ENCODE results near the gene CFAP97D2.
"Not testable (repeated sequence)": the region's sequence is repeated elsewhere in the genome, so short reads cannot be mapped to it uniquely, and the experiment has no call there.

CFAP97D2 gene

DNA sequence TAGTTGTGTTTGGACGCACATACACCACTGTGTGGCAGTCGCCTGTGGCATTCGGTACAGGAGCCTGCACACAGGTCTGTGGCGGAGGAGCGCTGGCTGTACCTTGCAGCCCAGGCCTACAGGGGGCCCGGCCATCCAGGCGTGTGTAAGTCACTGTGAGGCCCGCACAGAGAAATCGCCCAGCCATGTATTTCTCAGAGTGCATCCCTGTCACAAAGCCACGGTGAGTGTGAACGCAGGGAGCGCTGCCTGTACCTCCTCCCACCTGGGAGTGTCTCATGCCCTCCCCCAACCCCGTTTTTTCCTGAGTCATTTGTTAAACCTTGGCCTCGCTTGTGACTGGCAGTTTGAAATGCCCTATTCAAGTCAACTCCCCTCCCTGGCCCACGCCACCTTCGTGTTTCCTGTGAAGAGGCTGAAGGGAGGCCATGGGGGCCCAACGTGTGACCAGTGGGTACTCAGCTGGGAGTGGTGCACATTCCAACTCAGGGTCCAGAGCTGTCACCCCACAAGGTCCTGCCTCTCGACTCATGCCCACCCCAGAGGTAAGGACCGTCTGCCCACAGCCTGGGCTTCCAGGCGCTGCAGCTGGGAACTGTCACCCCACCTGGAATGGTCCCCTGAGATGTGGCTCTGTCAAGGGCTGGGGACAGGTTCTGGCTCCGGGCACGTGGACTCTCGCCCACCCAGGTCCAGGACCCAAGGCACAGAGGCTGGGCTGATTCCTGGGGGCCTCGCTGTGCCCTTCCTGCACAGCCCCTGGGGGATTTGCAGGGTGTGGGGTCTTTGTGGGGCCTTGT is 35.1 kb upstream of the CFAP97D2 start:
- DNase-seq (ENCODE audit: low read depth in 2 of 2) = no peak

DNA sequence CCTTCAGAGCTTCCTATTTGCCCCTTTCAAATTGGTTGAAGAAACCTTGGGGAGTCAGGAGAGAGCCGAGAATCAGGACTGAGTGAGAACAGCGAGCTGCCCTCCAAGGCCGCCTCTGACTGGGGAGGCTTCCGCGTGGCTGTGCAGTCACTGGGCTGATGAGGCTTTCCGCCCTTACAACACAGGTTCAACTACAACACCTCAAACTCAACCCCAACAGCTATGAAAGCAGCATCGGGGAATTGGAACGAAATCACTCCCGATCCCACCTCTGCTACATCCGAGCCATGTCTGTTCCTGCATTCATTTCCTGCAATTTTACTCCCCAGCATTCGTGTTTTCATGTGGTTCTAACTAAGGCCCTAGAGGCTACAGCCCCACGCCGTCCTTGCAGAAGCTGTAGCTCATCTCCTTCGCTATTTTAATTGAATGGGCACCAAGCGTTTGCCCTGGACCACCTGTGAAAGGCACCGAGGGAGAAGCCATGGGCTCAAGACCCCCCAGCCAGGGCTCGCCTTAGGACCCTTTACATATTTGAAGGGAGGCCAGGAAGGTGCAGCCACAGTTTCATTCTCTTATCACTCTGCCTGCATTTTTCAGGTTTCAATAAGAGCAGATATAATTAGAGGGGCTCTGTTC is 34.3 kb upstream of the CFAP97D2 start:
- no peak for DNase-seq (ENCODE audit: low read depth in 2 of 2)

DNA sequence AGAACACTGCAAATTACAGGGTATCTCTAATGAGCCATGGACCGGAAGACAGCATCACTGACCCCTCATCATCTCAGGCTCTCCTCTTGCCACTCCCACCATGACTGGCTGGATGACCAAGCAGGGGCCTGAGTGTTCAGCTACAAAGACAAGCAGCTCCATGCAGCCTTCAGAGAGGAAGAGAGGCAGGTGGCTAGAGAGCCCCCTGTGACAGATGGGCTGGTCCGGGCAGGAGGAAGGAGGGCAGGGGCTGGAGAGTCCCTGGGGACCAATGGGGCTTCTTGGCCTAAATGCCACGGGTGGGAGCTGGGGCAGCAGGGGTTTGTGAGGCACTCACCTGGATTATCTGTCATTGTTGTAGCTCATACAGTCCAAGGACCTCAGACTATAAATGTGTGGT is 33.8 kb upstream of the CFAP97D2 start:
- DNase-seq (ENCODE audit: low read depth in 2 of 2) = no peak

DNA sequence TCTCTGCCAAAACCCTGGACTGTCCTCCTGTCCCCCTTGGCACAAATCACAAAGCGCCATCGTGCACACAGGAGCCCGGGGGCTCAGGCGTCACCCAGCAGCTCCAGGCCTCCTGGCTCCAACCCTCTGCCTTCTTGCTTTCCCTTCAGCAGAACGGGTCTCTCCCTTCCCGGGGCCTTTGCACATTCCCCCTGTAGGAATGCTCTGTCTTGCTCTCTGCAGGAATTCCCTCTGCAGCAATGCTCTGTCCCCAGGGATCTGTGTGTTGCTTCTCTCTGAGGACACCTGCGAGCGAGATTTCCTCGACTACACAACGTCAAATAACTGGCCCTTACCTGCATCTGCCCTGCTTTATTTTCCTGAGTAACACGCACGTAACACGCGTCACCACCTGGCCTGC is 33.3 kb upstream of the CFAP97D2 start:
- no peak for DNase-seq (ENCODE audit: low read depth in 2 of 2)

DNA sequence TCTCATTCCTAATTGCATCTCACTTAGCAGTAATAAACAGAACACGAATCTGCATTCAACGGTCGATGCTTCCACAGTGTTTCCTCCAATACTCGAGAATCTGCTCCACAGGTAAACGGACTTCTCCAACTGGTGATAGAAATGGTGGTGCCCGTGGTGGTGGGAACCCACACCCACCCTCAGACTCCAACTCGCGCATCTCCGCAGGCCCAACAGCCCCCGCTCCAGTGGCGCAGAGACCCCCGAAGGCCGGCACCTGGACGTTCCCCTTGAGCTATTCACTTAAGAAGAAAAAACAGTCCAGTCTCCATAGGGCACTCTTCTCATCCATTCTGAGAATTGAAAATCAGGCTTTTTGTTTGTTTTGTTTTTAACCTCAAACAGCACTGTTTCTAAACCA is 32.9 kb upstream of the CFAP97D2 start:
- DNase-seq (ENCODE audit: low read depth in 2 of 2) = no peak

DNA sequence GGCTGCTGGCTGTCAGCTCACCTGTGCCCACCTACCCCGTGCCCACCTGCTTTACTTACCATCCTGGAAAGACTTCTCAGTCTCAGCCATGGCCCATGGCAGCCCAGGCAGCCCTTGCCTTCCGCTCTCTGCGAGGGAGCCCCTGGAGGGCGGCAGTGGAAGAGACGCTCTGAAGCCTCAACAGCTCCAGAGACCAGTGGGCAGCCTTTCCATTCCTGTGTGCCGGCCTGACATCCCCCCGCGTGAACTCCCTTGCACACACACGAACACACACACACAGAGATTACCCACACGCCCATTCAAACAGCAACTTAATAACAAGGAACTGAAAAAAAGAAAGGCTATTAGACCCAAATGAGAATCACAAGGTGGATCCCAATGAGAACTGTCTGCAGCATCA is 32.4 kb upstream of the CFAP97D2 start:
- DNase-seq (ENCODE audit: low read depth in 2 of 2) = no peak

DNA sequence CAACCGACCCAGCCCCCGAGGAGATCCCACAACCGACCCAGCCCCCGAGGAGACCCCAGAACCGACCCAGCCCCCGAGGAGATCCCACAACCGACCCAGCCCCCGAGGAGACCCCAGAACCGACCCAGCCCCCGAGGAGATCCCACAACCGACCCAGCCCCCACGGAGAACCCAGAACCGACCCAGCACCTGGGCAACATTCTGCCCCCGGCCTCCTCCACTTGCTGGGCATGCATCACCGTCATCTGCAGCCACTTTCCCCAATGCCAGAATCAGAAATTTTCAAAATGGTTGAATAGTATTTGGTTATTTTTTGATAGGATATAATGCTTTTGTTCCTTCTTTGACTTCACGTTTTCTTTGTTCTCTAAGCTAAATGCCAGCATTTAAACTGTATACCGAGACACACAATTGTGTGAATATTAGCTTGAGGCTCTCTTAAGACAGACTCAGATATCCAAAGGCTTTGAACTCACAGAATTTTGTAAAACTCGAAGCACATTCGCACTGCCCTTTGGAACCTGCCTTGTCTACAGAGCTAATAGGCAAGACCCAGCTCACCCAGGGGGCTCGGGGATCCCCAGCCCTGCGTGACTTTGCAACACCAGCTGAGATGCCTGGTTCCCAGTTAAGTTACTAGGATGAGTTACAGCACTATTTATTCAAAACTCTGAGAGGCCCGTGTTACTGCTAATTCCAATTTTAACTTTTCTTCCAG is 31.1 kb upstream of the CFAP97D2 start:
- no peak for DNase-seq (ENCODE audit: low read depth in 2 of 2)

DNA sequence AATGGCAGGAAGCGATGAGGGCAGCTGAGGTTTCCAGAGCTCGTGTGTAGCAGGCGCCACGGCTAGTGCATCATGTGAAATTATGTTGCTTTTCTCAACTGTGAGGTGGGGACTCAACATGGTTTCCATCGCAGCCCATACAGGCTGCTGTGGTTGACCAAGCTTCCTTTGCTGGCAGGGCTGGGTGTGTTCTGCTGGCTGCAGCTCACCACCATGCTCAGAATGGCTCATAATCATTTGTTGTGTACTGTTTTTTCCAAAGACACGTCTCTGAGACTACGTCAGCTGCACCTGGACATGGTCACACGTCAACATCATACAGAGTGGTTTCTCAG is 30.6 kb upstream of the CFAP97D2 start:
- DNase-seq (ENCODE audit: low read depth in 2 of 2) = peak in 1 of 2 donors; percentile 56

DNA sequence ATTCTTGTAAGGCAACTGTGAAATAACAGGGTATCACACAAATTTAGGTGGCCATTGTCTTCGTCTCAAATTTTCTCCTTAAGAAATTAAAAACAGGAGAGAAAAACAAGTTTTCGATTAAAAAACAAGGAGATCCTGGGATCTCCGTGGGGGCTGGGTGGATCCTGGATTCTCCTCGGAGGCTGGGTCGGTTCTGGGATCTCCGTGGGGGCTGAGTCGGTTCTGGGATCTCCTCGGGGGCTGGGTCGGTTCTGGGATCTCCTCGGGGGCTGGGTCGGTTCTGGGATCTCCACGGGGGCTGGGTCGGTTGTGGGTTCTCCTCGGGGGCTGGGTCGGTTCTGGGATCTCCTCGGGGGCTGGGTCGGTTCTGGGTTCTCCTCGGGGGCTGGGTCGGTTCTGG is 30.2 kb upstream of the CFAP97D2 start:
- DNase-seq (ENCODE audit: low read depth in 2 of 2) = not testable (repeated sequence)

DNA sequence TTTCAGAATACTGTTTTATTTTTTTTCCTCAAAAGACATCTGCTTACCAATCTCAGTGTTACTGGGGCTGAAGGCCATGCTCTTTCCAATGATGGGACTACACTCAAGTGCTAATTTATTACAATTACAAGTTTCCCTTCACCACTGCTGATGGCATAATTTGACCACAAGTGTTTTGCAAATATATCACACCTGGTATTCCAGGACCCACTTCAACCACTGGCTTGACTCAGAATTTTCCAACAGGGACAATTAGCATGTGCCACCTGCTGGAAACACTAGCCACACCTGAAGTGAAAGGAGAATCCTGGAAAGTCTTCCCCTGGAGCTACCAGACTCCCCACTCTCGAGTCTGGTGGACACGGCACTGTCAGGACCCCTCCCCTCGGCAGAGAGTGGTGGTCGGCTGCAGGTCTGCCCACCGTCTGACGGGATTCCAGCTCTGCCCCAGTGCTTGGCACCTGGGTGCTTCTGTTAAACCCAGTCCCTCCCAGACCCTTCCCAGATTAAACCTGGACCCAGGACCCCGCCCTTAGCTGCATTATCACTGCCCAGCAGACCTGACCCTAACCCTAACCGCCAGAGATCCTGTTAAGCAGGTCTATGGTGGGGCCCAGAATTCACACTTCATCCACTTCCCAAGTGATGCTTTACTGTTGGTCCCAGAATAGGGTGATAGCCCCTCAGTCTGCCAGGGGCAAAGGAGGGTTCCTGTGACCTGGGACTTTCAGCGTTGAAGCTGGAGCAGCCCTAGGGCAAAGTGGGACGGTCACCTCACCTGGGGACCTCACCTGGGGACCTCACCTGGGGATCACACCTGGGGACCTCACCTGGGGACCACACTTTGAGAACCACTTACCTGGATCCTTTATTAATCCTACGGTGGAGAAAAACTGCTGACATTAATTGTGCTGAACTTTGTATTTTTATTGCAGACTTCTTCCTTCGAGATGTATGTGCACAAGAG is 29.0 kb upstream of the CFAP97D2 start:
- no peak for DNase-seq (ENCODE audit: low read depth in 2 of 2)

DNA sequence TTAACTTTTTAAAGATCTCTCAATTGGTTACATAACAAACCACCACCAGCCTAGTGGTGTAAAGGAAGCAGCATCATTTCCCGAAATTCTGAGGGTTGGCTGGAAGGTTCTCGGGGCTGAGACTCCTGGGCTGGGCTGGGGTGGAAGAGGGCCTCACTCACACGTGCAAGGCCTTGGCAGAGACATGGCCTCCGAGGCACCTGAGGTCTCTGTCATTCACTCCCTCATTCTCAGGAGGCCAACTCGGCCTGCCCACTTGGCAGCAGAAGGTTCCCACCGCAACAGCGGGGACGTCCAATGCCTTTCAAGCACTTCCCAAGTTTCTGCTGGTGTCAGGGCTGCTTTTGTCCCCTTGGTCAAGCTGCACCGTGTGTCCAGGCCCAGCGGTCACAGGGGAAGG is 28.0 kb upstream of the CFAP97D2 start:
- DNase-seq (ENCODE audit: low read depth in 2 of 2) = no peak

DNA sequence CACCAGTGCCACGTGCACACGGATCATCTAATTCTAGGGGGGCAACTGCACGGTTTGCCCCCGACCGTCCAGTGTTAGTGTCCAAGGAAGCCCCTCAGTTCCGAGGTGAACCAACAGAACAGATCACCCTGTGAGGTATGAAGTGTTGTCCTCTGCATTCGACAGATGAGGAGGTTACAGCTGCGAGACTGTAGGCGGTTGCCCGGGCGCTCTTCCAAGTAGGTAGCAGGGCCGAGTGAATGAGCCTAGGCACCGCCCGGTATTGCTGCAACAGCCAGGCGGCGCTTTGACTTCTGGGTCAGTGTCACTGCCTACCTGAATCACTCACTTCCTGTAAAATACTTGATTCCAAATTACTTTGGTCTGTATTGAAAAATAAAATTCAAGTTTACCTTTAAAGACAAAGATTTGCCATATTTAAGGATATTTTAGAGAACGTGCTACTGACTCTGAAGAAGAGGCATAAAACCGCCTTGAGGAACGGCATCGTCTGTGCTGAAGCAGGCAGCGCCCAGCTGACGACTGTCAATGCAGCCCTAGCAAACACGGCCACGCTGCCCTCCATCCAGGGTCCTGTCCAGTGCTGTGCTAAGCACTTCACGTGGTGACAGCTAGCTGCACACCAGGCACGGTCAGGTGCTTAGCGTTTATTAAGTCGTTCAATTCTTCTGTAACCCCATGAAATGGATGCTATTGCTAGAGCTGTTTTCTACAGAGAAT is 27.3 kb upstream of the CFAP97D2 start:
- DNase-seq (ENCODE audit: low read depth in 2 of 2) = peak in 1 of 2 donors; percentile 43

DNA sequence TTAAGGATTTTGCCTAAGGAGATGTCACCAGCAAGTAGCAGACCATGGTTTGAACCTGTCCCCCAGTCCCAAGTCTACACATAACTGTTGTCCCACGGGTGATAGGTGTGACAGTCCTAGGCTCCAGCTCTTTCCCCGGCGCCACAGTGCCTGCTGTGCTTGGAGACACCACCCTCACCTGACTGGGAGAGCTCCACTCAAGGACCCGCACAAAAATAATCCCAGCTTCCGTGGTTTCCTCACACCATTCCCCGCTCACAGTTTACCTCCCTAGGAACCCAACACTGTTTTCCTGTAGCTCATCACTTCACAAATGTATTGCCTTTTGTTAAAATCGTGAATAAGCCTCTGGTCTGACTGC is 26.8 kb upstream of the CFAP97D2 start:
- no peak for DNase-seq (ENCODE audit: low read depth in 2 of 2)

DNA sequence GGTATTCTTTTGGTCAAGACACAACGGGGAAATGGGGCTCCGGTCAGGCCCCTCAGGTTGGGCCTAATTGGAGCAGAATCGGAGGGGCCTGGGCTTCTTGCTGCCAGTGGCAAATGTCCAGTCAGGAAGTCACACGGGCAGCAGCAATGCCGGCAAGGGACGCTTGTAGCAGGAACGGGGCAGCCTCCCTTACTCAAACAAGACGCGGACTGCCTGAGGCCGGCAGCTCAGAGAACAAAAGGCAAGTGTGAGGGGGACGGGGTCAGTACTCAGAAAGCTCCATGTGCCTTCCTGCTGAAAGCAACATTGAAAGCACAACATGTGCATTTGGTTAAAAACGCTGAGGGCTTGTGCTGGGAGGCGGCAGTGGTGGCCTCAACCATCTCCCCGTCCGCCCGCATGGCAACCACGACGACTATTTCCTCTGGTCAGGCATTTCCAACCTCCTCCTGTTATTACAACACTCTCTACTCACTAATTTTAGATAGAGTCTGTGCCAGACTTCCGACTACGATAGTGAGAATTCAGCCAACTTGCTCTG is 26.2 kb upstream of the CFAP97D2 start:
- no peak for DNase-seq (ENCODE audit: low read depth in 2 of 2)

DNA sequence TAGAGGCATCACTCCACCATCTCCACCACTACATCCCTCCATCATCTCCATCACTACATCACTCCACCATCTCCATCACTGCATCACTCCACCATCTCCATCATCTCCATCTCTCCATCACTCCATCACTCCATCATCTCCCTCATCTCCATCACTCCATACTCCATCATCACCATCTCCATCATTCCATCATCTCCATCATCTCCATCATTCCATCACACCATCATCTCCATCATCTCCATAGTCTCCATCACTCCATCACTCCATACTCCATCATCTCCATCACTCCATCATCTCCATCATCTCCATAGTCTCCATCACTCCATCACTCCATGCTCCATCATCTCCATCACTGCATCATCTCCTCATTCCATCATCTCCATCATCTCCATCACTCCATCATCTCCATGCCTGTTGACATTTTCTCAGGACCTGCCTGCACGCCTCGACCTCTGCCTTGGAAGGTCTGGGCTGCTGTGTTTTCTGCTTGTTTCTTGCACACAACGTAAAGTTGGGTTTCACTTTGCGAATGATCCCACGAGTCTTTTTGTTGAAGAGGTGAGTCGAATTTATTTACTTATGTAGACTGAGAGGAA is 25.5 kb upstream of the CFAP97D2 start:
- no peak for DNase-seq (ENCODE audit: low read depth in 2 of 2)

DNA sequence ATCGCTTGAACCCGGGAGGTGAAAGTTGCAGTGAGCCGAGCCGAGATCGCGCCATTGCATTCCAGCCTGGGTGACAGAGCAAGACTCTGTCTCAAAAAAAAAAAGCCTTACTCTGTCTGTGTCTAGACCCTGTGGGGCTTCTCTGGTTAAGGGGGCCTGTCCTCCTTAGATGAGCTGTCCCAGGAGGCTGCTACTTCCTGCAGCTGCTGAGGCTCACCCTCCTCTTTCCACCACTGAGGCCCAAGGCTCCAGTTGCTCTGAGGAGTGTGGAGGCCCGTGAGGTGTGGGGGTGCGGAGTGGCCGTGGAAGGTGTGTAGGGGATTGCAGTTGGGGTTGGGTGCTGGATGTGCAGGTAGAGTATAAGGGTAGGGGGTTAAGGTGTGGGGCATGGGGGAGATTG is 24.6 kb upstream of the CFAP97D2 start:
- DNase-seq (ENCODE audit: low read depth in 2 of 2) = no peak

DNA sequence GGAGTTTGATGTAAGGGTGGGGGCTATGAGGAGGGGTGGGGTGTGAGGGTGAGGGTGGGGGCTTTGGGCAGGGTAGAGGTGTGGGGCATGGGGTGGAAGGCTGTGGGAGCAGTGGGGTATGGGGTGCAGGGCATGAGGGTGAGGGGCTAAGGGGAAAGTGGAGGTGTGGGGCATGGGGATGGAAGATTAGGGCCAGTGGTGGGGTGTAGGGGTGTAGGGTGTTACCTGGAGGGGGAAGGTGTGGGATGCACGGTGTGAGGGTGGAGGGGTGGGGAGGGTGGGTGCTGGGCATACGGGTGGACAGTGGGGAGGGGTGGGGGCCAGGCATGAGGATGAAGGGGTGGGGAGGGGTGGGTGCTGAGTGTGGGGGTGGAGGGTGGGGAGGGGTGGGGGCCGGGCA is 23.7 kb upstream of the CFAP97D2 start:
- DNase-seq (ENCODE audit: low read depth in 2 of 2) = no peak

DNA sequence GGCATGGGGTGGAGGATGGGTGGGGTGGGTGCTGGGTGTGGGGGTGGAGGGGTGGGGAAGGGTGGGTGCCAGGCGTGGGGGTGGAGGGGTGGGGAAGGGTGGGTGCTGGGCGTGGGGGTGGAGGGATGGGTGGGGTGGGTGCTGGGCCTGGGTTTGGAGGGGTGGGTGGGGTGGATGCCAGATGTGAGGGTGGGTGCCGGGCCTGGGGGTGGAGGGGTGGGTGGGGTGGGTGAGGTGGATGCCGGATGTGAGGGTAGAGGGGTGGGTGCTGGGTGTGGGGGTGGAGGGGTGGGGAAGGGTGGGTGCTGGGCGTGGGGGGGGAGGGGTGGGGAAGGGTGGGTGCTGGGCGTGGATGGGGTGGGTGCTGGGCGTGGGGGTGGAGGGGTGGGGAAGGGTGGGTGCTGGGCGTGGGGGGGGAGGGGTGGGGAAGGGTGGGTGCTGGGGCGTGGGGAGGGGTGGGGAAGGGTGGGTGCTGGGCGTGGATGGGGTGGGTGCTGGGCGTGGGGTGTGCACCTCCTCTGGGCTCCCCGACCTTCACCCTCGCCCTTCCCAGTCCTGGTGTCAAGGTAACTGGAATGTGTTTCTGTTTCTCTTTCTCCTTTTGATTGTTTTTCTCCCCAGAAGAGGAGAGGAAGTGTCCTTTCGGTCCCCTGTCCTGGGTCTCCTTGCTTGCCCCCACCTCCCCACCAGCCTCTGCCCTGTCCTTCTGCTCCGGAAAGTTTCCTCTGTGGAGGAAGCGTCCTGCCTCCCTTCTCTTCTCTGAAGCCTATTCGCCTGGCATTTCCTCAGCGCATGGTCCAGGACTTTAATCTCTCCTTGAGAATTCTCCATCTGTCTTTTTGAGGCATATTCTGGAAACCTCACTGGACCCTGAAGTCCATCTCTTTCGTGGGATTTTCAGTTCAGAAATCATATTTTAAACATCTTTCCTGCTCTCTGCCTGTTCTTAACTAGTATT is 22.9 kb upstream of the CFAP97D2 start:
- no peak for DNase-seq (ENCODE audit: low read depth in 2 of 2)

DNA sequence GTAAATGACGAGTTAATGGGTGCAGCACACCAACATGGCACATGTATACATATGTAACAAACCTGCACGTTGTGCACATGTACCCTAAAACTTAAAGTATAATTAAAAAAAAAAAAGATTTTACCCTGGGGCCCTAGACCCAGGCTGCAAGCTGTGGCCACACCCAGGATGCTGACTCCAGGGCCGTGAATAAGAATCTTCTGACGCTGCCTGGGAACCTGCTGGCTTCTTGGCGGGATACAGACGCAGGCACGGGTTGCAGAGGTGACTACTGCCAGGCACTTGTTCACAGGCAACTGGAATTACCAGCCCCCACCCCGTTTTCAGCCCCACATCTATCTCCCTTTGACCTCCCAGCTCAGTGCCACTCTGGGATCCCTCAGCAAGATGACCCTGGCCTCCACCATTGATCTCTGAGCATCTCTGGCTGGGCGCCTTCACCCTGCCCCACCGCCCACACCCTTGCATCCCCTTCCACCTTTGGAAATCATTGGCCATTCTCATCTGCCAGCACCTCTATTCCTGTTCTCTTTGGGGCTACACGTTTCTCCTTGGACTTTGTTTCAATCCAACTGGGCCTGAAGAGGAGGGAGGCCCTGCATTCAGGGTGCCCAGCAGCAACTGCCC is 21.1 kb upstream of the CFAP97D2 start:
- DNase-seq (ENCODE audit: low read depth in 2 of 2) = no peak
